ENCODE data around the gene DCPS.

The DCPS gene

GRCh38 chr11:126288237-126288636, 15.6 kb upstream of the DCPS start:
- H3K27me3 Mint-ChIP-seq (ENCODE audit: low read depth, poor library complexity) = peaks cover 11% of the 10 kb centered on the region
- no peak overlapping the region for H3K27ac Mint-ChIP-seq

DNA sequence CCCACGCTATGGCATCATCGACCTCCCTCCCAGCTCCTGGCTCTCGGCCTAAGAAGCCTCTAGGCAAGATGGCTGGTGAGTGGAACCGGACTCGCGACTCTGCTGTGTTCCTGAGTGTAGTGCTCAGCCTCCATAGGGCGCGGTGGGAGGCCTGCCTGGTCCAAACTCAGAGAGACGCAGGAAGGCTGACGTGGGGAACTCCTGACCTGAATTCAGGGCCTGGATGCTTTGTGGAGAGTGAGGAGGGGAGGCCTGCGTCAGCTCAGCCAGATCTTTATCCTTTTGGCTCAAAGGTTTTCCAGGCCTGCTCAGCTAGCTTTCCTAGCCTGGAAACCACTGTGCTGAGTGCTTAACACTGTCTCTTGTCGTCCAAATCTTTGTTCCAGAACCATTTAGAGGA, 13.0 kb upstream of the DCPS start:
- H3K27me3 Mint-ChIP-seq (ENCODE audit: low read depth, poor library complexity) = peaks cover 7% of the 10 kb centered on the region

More at GRCh38 chr11:126288237-126288636, 15.6 kb upstream of the DCPS start:
- no peak for DNase-seq
- TF ChIP-seq, protein P1, sequence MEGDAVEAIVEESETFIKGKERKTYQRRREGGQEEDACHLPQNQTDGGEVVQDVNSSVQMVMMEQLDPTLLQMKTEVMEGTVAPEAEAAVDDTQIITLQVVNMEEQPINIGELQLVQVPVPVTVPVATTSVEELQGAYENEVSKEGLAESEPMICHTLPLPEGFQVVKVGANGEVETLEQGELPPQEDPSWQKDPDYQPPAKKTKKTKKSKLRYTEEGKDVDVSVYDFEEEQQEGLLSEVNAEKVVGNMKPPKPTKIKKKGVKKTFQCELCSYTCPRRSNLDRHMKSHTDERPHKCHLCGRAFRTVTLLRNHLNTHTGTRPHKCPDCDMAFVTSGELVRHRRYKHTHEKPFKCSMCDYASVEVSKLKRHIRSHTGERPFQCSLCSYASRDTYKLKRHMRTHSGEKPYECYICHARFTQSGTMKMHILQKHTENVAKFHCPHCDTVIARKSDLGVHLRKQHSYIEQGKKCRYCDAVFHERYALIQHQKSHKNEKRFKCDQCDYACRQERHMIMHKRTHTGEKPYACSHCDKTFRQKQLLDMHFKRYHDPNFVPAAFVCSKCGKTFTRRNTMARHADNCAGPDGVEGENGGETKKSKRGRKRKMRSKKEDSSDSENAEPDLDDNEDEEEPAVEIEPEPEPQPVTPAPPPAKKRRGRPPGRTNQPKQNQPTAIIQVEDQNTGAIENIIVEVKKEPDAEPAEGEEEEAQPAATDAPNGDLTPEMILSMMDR (IDR thresholded peaks at IDR 0.05) = no peak
- peaks cover 22% of the 10 kb centered on the region for H3K36me3 Mint-ChIP-seq (ENCODE audit: low read depth)
- H3K4me3 Mint-ChIP-seq = no peak overlapping the region
- no peaks in the 10 kb centered on the region for H3K9me3 Mint-ChIP-seq
- peaks cover 10% of the 10 kb centered on the region for H3K4me1 Mint-ChIP-seq

GRCh38 chr11:126293726-126294125, 10.1 kb upstream of the DCPS start:
- no peak for DNase-seq
- Mint-ChIP-seq H3K36me3 (ENCODE audit: low read depth) (peaks cover 46% of the 10 kb centered on the region), H3K4me3 (no peak overlapping the region), H3K27me3 (ENCODE audit: low read depth, poor library complexity) (peaks cover 4% of the 10 kb centered on the region), H3K27ac (no peak overlapping the region), H3K9me3 (no peaks in the 10 kb centered on the region), H3K4me1 (no peaks in the 10 kb centered on the region)
- TF ChIP-seq, protein P1 (IDR thresholded peaks at IDR 0.05) = no peak

More for the DNA sequence above, 13.0 kb upstream of the DCPS start:
- TF ChIP-seq, protein P1 (IDR thresholded peaks at IDR 0.05) = no peak
- Mint-ChIP-seq H3K4me3 (no peak overlapping the region), H3K4me1 (no peaks in the 10 kb centered on the region), H3K9me3 (no peaks in the 10 kb centered on the region), H3K27ac (peak overlapping the region; percentile 65), H3K36me3 (ENCODE audit: low read depth) (peaks cover 40% of the 10 kb centered on the region)
- DNase-seq = no peak

DNA sequence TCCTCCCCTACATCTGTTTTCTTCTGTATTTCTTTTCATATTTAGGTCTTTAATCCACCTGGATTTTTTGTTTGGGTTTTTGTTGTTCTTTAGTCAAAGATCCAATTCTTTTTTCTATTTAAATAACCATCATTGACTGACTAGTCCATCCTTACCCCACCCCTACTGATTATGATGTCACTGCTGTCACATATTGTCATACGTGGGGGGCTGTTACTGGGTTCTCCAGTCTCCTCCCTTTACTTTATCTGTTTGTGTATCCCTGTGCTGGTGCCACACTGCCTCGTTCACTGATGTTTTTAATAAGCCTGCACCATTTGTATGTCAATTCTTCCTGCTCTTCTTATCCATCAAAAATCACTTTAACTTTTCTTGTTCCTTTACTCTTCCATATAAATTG, 6.9 kb upstream of the DCPS start:
- Mint-ChIP-seq H3K36me3 (ENCODE audit: low read depth) (peaks cover 64% of the 10 kb centered on the region), H3K9me3 (no peaks in the 10 kb centered on the region), H3K27me3 (ENCODE audit: low read depth, poor library complexity) (no peaks in the 10 kb centered on the region), H3K4me1 (no peaks in the 10 kb centered on the region), H3K27ac (no peak overlapping the region), H3K4me3 (no peak overlapping the region)
- TF ChIP-seq, protein P1 (IDR thresholded peaks at IDR 0.05) = no peak
- no peak for DNase-seq

GRCh38 chr11:126304457-126305075, 706 bp downstream of the DCPS start:
- H3K36me3 Mint-ChIP-seq (ENCODE audit: low read depth) = peaks cover 54% of the 10 kb centered on the region
- peaks cover 37% of the 10 kb centered on the region for H3K4me1 Mint-ChIP-seq
- peak overlapping the region; percentile 91 for H3K4me3 Mint-ChIP-seq
- H3K9me3 Mint-ChIP-seq = peaks cover 12% of the 10 kb centered on the region
- peak overlapping the region; percentile 89 for H3K27ac Mint-ChIP-seq
- no peak for DNase-seq
- TF ChIP-seq, protein P1 (IDR thresholded peaks at IDR 0.05) = no peak
- peaks cover 2% of the 10 kb centered on the region for H3K27me3 Mint-ChIP-seq (ENCODE audit: low read depth, poor library complexity)

GRCh38 chr11:126305699-126306098, 1.8 kb downstream of the DCPS start:
- no peak overlapping the region for H3K27ac Mint-ChIP-seq
- peaks cover 45% of the 10 kb centered on the region for H3K4me1 Mint-ChIP-seq
- peaks cover 2% of the 10 kb centered on the region for H3K27me3 Mint-ChIP-seq (ENCODE audit: low read depth, poor library complexity)
- TF ChIP-seq, protein P1 (IDR thresholded peaks at IDR 0.05) = no peak
- peaks cover 12% of the 10 kb centered on the region for H3K9me3 Mint-ChIP-seq
- H3K36me3 Mint-ChIP-seq (ENCODE audit: low read depth) = peaks cover 51% of the 10 kb centered on the region
- peak overlapping the region; percentile 66 for H3K4me3 Mint-ChIP-seq
- DNase-seq = no peak
